OCI-LY7 (cell line): ENCODE results near the gene FBLN5. TPM values are rescaled to one million over a fixed set of nuclear protein-coding genes. Genes with fewer than 3 reads are reported as not detected.

ENCODE experiments used
- BruUV-seq: library from RNA; stranded (reverse); fragments of 400-500 nt; replicated peaks from 2 replicates; lab custom pipeline; 2021; lab: Mats Ljungman, UMichigan
- CTCF ChIA-PET: fragments of 300-600 bp; sonication (Branson Sonifier 250); formaldehyde crosslinking; loops from one replicate; lab custom pipeline; 2022; ENCODE audit warnings: antibody characterized with exemption; ENCODE audit not compliant: unreplicated experiment; lab: Charles Lee
- POLR2A ChIA-PET: fragments of 300-600 bp; sonication (Branson Sonifier 250); formaldehyde crosslinking; loops from one replicate; lab custom pipeline; 2022; ENCODE audit warnings: antibody characterized with exemption; lab: Charles Lee
- DNase-seq: peaks from one replicate; pipeline ENCODE4 v3.0.0-alpha.2; 2015; ENCODE audit warnings: low spot score
- H2AFZ ChIP-seq: fragments of 200-600 bp; sonication (generic), shearing (Covaris generic); 2 replicates; pipeline ENCODE4 v1.6.1; 2014; ENCODE audit warnings: mild to moderate bottlenecking, antibody characterized with exemption, low read length, moderate library complexity
- H3K27ac ChIP-seq: fragments of 200-600 bp; sonication (generic); 2 replicates; pipeline ENCODE4 v1.5.1; 2014; ENCODE audit warnings: mixed run types, low read depth, mild to moderate bottlenecking, moderate library complexity, low read length, inconsistent platforms; ENCODE audit not compliant: poor library complexity, severe bottlenecking
- H3K36me3 ChIP-seq: fragments of 200-600 bp; sonication (generic); 2 replicates; pipeline ENCODE4 v1.6.1; 2014; ENCODE audit warnings: mild to moderate bottlenecking, antibody characterized with exemption, low read length, moderate library complexity, mixed read lengths; ENCODE audit not compliant: insufficient read depth
- H3K4me1 ChIP-seq: fragments of 200-600 bp; sonication (generic); 2 replicates; pipeline ENCODE4 v1.5.1; 2014; ENCODE audit warnings: mild to moderate bottlenecking, low read length; ENCODE audit not compliant: insufficient read depth, poor library complexity, severe bottlenecking
- H3K4me2 ChIP-seq: fragments of 200-600 bp; sonication (generic); 2 replicates; pipeline ENCODE4 v1.6.1; 2014; ENCODE audit warnings: mild to moderate bottlenecking, low read length
- H3K4me3 ChIP-seq: fragments of 200-600 bp; sonication (generic); 2 replicates; pipeline ENCODE4 v1.5.1; 2014; ENCODE audit warnings: mild to moderate bottlenecking, low read depth, low read length; ENCODE audit not compliant: poor library complexity, severe bottlenecking
- H3K79me2 ChIP-seq: fragments of 200-600 bp; sonication (generic); 2 replicates; pipeline ENCODE4 v1.6.1; 2016; ENCODE audit warnings: low read depth, mild to moderate bottlenecking, low read length, moderate library complexity, mixed read lengths; ENCODE audit not compliant: insufficient read depth
- H3K9me2 ChIP-seq: fragments of 200-600 bp; sonication (generic); 2 replicates; pipeline ENCODE4 v1.6.1; 2016; ENCODE audit warnings: mild to moderate bottlenecking, low read length, mixed read lengths; ENCODE audit not compliant: insufficient read depth
- H3K9me3 ChIP-seq: fragments of 200-600 bp; sonication (generic); 2 replicates; pipeline ENCODE4 v1.6.1; 2014; ENCODE audit warnings: mild to moderate bottlenecking, mixed run types, low read length, mixed read lengths
- H4K20me1 ChIP-seq: fragments of 200-600 bp; sonication (generic); 2 replicates; pipeline ENCODE4 v1.6.1; 2014; ENCODE audit warnings: mild to moderate bottlenecking, antibody characterized with exemption, low read length, moderate library complexity, mixed read lengths; ENCODE audit not compliant: insufficient read depth
- CTCF ChIP-seq: fragments of 200-600 bp; sonication (generic); conservative IDR thresholded peaks from 2 replicates; pipeline ENCODE4 v1.5.1; 2014; ENCODE audit warnings: mild to moderate bottlenecking, antibody characterized with exemption, low read length, moderate library complexity, mixed read lengths
- EZH2phosphoT487 ChIP-seq: fragments of 200-600 bp; sonication (generic); IDR thresholded peaks from 2 replicates; pipeline ENCODE4 v1.6.1; 2018; ENCODE audit warnings: low read depth, borderline replicate concordance, mild to moderate bottlenecking, mixed run types, antibody characterized with exemption, low read length, moderate library complexity, mixed read lengths
- intact Hi-C: fragments of 100-400 bp; cut with micrococcal nuclease; formaldehyde crosslinking; loops from one replicate; pipeline ENCODE4 v1.10.0; 2022; ENCODE audit not compliant: unreplicated experiment
- total RNA-seq, 2 experiments: library from RNA; depleted of rRNA in 1 of 2; stranded (reverse); fragments of >200 nt in 1 of 2; shearing (Covaris generic) in 1 of 2; gene quantifications; 2 replicates each; pipeline ENCODE4 v1.2.3, GENCODE V29; 2014 to 2022

FBLN5 gene
- total RNA-seq, 2 experiments from 2014 or later = 0.91 to 2.3 TPM

- Histone ChIP-seq H3K27ac (no peak overlapping the region), H3K4me3 (no peak overlapping the region), H4K20me1 (no peaks in the 10 kb centered on the region), H3K9me2 (no peaks in the 10 kb centered on the region), H3K9me3 (no peaks in the 10 kb centered on the region), H2AFZ (no peak overlapping the region), H3K4me2 (no peak overlapping the region), H3K4me1 (no peaks in the 10 kb centered on the region), H3K79me2 (no peaks in the 10 kb centered on the region), H3K36me3 (peaks cover 53% of the 10 kb centered on the region)
- ChIA-PET POLR2A (no interaction called here), CTCF (no interaction called here)
- intact Hi-C loops = no loop called here
- no TSS peak for BruUV-seq
- DNase-seq = no peak
- TF ChIP-seq EZH2phosphoT487 (no peak), CTCF (no peak)
Observed at GRCh38 chr14:91977884-91978283, 30.4 kb upstream of the FBLN5 start.

- CTCF ChIA-PET = no interaction called here
- H3K27ac ChIP-seq = no peak overlapping the region
- POLR2A ChIA-PET = interaction anchor here (0.6 to 1.1 kb wide), 4 partner anchors 10 to 502 kb away, joined by 3 to 6 read pairs (median 3); no protein-coding TSS in a partner anchor
- H3K4me2 ChIP-seq = no peak overlapping the region
- peaks cover 65% of the 10 kb centered on the region for H3K36me3 ChIP-seq
- H3K4me1 ChIP-seq = no peaks in the 10 kb centered on the region
- intact Hi-C loops = no loop called here
- H3K79me2 ChIP-seq = no peaks in the 10 kb centered on the region
- H3K9me2 ChIP-seq = no peaks in the 10 kb centered on the region
- BruUV-seq = no TSS peak
- no peak overlapping the region for H3K4me3 ChIP-seq
- no peaks in the 10 kb centered on the region for H4K20me1 ChIP-seq
- H2AFZ ChIP-seq = no peak overlapping the region
- DNase-seq = no peak
- TF ChIP-seq EZH2phosphoT487 = no peak
- TF ChIP-seq CTCF = no peak
- no peaks in the 10 kb centered on the region for H3K9me3 ChIP-seq
Observed at GRCh38 chr14:91975763-91976162, 28.3 kb upstream of the FBLN5 start.

GRCh38 chr14:91971188-91971778, 23.8 kb upstream of the FBLN5 start:
- H3K36me3 ChIP-seq = peaks cover 73% of the 10 kb centered on the region
- H3K9me2 ChIP-seq = 0 out of 2 replicates have a peak, but pooled peaks cover 3% of the 10 kb centered on the region
- no peaks in the 10 kb centered on the region for H3K79me2 ChIP-seq
- no TSS peak for BruUV-seq
- no peak overlapping the region for H2AFZ ChIP-seq
- no peak for DNase-seq
- no peak overlapping the region for H3K4me3 ChIP-seq
- no peaks in the 10 kb centered on the region for H3K9me3 ChIP-seq
- no peak overlapping the region for H3K27ac ChIP-seq
- no peaks in the 10 kb centered on the region for H4K20me1 ChIP-seq
- H3K4me1 ChIP-seq = no peaks in the 10 kb centered on the region
- POLR2A ChIA-PET = interaction anchor here (0.5 to 0.7 kb wide), 4 partner anchors 14 to 385 kb away, joined by 3 to 5 read pairs (median 3); no protein-coding TSS in a partner anchor
- no peak for TF ChIP-seq EZH2phosphoT487
- no peak for TF ChIP-seq CTCF
- CTCF ChIA-PET = no interaction called here
- H3K4me2 ChIP-seq = no peak overlapping the region
- intact Hi-C loops = no loop called here
